ENCODE data around the gene PRSS3.
"Not testable (repeated sequence)": the region's sequence is repeated elsewhere in the genome, so short reads cannot be mapped to it uniquely, and the experiment has no call there.

The PRSS3 gene

DNA sequence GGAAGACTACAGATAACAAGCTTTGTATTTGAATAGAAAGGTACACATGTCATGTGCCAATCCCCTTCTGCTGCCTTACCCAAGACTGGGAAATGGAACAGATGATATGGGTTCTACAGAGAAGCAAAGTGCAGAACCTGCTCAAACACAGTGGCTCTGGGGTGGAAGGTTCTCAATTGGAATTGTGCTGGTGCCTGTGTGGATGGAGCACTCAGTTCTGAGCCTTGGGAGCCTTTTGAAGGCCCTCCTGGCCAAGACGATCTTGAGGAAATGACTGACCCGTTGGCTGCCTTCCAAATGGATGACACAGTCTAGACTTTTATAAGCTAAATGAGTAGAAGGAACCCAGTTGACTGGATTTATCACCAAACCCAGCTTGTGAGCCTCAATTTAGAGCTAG is 4.2 kb upstream of the PRSS3 start:
- TF ChIP-seq CTCF (IDR thresholded peaks at IDR 0.05; ENCODE audit: extremely low read depth, insufficient read depth, missing control alignments), result no peak
- in situ Hi-C loops (cut with MboI; ENCODE audit: low pct_unique_long_range_greater_than_20kb, low sequenced_read_pairs, unreplicated experiment), result no loop called here
- DNase-seq (ENCODE audit: low spot score), result no peak

GRCh38 chr9:33793496-33793895 is 1.9 kb upstream of the PRSS3 start:
- DNase-seq (ENCODE audit: low spot score); in situ Hi-C loops (cut with MboI; ENCODE audit: low pct_unique_long_range_greater_than_20kb, low sequenced_read_pairs, unreplicated experiment): not testable (repeated sequence)

GRCh38 chr9:33794560-33794959 is 801 bp upstream of the PRSS3 start:
- in situ Hi-C loops (cut with MboI; ENCODE audit: low pct_unique_long_range_greater_than_20kb, low sequenced_read_pairs, unreplicated experiment), result no loop called here
- no peak for DNase-seq (ENCODE audit: low spot score)
- TF ChIP-seq CTCF (IDR thresholded peaks at IDR 0.05; ENCODE audit: extremely low read depth, insufficient read depth, missing control alignments), result no peak

DNA sequence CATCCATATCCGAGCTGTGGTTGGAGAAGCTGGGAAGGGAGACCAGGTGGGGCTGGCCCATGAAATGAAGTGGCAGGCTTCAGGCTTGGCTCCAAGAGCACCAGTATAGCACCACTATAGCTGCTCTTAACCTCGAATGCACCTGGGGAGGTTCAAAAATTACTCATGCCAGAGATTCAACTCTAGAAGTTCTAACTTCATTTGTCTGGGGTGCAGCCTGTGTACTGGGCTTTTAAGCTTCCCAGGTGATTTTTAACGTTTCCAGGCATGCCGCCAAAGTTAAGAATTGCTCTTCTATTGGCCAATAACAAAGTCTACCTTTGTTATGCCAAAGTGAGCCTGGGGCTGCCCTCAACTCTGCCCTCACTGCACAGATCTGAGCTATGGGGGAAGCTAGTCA is 458 bp downstream of the PRSS3 start:
- DNase-seq (ENCODE audit: low spot score), result no peak
- no peak for TF ChIP-seq CTCF (IDR thresholded peaks at IDR 0.05; ENCODE audit: extremely low read depth, insufficient read depth, missing control alignments)
- in situ Hi-C loops (cut with MboI; ENCODE audit: low pct_unique_long_range_greater_than_20kb, low sequenced_read_pairs, unreplicated experiment), result no loop called here

- DNase-seq (ENCODE audit: low spot score); in situ Hi-C loops (cut with MboI; ENCODE audit: low pct_unique_long_range_greater_than_20kb, low sequenced_read_pairs, unreplicated experiment): not testable (repeated sequence)
These were observed 1.3 kb downstream of the PRSS3 start for GRCh38 chr9:33796679-33797078.

GRCh38 chr9:33797837-33798236 is 2.5 kb downstream of the PRSS3 start:
- in situ Hi-C loops (cut with MboI; ENCODE audit: low pct_unique_long_range_greater_than_20kb, low sequenced_read_pairs, unreplicated experiment), result no loop called here
- DNase-seq (ENCODE audit: low spot score), result no peak

DNA sequence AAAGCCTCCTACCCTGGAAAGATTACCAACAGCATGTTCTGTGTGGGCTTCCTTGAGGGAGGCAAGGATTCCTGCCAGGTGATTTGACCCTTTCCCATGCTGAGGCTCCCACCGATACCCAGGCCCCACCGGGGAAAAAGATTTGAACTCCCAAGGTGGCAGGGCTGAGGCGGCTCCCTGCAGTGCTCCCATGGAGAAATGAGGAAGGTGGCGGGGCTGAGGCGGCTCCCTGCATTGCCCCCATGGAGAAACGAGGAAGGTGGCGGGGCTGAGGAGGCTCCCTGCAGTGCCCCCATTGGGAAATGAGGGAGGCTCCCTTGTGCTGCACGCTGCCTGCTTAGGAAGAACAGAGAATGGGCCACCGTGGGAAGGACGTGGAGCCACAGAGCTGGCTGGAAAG is 3.2 kb downstream of the PRSS3 start:
- in situ Hi-C loops (cut with MboI; ENCODE audit: low pct_unique_long_range_greater_than_20kb, low sequenced_read_pairs, unreplicated experiment), result no loop called here
- DNase-seq (ENCODE audit: low spot score), result no peak
- TF ChIP-seq CTCF (IDR thresholded peaks at IDR 0.05; ENCODE audit: extremely low read depth, insufficient read depth, missing control alignments), result no peak

More at GRCh38 chr9:33797837-33798236, 2.5 kb downstream of the PRSS3 start:
- TF ChIP-seq CTCF (IDR thresholded peaks at IDR 0.05; ENCODE audit: extremely low read depth, insufficient read depth, missing control alignments), result no peak

DNA sequence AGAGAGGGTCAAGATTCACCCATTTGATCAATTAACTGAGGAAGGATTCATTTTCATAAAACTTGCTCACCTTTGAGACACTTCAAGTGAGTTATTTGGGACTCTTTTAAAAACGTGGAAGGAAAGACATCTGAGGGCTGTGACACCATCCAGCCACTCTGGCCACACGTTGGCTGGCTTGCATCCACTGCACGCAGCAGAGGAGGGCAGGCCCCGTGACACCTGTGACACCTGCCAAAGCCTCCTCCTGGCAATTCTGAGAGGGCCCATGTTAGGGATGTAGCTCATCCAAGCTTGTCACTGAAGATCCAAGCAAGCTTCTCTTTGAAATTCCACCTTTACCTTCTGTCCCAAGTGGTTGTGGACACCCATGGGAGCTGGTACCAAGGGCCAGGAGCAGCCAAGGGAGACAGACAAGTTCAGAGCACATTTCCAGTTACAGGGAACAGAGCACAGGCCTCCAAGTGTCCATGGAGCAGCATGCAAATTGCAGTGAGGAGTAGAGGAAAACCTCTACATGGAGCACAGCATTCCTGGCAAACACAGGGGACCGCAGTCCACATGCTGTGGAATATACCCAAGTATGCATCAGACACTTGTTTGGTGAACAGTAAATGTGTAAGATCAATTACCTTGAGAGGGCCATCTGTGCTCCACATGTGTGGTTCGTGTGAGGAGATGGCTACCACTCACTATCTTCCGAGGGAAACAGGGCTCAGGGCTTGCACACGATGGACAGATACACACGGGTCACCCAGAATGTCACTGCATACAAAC is 4.8 kb downstream of the PRSS3 start:
- no peak for TF ChIP-seq CTCF (IDR thresholded peaks at IDR 0.05; ENCODE audit: extremely low read depth, insufficient read depth, missing control alignments)
- in situ Hi-C loops (cut with MboI; ENCODE audit: low pct_unique_long_range_greater_than_20kb, low sequenced_read_pairs, unreplicated experiment), result no loop called here
- no peak for DNase-seq (ENCODE audit: low spot score)

Measured in GM13977 (cell line).